C4-2B (cell line): Measurements from ENCODE around the gene SNURF.

ENCODE experiments used
- CTCF ChIP-seq: fragments of 450-650 bp; conservative IDR thresholded peaks from 2 replicates; pipeline ENCODE4 v1.5.1; 2017; ENCODE audit warnings: mild to moderate bottlenecking
- ZFX ChIP-seq: fragments of 450-650 bp; IDR thresholded peaks from 2 replicates; pipeline ENCODE4 v1.6.1; 2017

GRCh38 chr15:24977686-24978085 is 22.9 kb downstream of the SNURF start:
- no peak for TF ChIP-seq CTCF
- TF ChIP-seq ZFX = no peak
